DMS53 treated with DMSO at 0.1 percent for 48 hours (cell line): ENCODE measurements around the gene FEV.

Experiments used
- DNase-seq: peaks from one replicate; lab custom pipeline; 2025; ENCODE audit not compliant: unreplicated experiment; lab: John Stamatoyannopoulos, UW

The FEV gene

DNA sequence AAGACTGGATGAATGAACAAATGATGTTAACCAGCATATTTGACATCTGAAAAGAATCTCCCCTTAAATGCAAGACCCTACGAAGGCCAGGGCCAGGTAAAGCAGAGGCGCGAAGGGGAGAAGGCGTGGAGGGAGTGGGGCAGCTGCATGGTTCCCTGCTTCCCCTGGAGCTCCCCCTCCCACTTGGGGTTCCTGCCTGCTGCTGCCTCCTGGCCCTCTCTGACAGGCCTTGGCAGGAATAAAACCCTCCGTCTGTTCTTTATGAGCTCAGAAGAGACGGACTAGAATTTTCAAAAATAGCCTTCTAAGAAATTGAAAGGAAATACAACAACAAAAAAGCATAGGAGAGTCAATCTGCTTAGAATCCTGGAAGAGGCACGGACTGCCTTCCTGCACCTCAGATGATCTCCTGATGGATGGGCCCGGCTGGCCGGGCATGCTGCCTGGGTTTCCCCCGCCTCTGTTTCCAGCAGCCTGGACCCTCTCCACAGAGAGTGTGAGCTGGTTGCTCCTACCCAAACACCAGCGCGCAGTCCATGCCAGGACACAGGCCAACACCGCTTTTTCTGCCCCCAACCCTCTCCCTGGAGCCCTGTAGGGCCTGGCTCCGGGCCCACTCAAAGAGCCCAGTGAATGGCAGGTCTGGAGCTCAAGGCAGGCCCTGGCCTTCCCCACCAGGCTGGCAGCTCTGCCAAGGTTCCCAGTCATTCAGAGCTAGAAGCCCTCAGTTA, 32.4 kb upstream of the FEV start:
- DNase-seq = no peak

DNA sequence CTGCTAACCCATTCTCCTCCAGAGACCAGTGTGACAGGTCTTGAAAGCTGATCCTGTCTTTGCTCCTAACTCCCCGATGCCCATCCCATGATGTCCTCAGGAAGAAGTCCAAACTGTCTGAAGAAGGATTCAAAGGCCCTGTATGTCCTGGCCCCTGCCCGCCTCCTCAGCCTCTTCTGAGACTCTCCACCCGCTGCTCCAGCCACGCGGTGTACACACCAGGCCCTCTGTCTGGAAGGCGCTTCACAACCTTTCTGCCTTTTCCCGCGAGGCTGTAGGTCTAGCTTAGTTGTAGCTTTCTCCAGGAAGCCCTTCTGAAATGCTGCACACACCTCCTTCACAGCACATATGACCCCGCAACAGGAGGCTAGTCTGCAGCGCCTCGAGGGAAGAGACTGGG, 31.7 kb upstream of the FEV start:
- no peak for DNase-seq

DNA sequence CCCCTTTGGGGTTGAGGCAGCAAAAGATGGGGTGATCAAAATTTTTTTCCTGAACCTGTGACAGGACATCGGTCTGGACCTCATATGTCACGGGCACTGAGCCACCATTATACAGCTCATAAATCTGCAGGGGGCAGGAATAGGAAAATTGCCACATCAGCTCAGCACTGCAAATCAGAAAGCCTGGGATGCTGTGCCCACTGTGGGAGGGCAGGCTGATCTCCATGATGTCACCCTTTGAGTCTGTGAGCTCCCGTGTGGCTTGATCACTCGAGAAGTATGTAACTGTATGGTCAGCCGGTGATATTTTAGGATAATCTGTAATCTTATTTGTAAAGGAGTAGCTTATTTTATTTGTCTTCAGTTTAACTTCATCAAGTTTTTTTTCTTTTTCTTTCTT, 25.9 kb upstream of the FEV start:
- no peak for DNase-seq

DNA sequence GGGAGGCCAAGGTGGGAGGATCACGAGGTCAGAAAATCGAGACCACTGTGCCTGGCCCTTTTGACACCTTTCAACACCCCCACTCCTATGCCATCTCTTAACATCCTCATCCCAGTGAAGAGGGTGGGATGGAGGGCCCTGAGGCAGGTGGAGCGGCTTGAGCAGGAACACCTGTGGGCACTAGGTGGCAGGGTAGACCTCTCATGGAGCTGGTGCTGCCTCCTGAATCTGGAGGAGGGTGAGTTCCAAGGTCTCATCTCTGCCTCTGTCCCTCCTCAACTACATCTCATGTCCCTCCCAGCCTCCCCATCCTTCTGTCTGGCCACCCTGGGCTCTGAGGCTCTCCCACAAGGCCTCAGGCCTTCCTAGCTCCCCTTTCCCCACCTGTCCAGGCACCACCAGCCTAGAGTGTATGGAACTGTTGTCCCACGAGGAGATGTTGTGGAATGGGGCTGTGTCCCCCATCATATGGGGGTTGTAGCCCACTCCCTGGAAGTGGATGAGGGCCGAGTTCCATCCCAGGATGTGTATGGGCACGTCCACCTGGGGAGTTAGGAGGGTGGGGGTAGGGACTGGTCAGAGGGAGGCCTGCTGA, 25.3 kb upstream of the FEV start:
- DNase-seq = no peak

DNA sequence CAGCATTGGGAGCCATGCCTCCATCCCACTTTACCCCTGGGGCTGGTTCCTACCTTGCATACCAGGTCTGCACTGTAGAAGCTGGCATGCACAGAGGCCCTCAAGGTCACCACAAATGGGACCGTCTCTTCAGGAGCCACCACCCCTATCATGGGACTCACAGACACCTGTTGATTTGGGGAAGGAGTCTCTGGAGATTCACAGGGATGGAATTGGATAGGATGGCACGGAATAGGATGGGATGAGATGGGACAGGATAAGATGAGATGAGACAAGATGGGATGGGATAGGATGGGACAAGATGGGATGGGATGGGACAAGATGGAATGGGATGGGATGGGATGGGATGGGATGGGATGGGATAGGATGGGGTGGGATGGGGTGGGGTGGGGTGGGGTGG, 24.3 kb upstream of the FEV start:
- DNase-seq = no peak

DNA sequence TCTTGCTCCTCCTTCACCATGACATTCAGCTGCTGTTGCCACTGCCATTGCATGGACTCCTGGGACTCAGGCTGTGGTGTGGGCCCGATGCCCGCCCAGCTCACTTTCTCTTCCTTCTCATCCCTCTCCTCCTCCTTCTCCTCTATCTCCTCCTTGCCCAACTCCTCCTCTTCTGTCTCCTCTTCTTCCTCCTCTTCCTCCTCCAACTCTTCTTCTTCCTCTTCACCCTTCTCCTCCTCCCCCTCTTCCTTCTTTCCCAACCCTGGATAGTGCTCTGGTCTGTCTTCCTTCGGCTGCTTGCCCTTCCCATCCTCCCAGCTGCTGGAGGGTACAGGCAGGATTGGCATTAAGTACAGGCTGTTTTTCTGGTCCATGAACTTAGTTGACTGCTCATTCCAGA, 19.0 kb upstream of the FEV start:
- no peak for DNase-seq

DNA sequence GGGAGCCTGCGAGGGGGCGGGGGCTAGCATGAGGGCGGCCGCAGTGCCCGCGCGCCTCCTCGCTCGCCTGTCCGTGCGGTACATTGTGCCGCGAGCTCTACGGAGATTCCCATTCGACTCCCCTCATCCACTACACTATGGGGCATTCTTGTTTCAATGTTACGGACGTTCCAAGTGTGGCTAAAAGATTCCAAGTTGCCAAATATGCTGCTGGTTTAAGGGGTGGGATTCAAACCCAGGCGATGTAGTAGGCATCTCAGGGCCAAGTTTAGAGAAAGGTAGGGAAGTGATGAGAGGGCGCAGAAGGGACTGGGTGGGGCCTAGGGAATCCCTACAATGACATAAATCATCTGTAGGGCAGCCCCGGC, 18.3 kb upstream of the FEV start:
- DNase-seq = no peak

DNA sequence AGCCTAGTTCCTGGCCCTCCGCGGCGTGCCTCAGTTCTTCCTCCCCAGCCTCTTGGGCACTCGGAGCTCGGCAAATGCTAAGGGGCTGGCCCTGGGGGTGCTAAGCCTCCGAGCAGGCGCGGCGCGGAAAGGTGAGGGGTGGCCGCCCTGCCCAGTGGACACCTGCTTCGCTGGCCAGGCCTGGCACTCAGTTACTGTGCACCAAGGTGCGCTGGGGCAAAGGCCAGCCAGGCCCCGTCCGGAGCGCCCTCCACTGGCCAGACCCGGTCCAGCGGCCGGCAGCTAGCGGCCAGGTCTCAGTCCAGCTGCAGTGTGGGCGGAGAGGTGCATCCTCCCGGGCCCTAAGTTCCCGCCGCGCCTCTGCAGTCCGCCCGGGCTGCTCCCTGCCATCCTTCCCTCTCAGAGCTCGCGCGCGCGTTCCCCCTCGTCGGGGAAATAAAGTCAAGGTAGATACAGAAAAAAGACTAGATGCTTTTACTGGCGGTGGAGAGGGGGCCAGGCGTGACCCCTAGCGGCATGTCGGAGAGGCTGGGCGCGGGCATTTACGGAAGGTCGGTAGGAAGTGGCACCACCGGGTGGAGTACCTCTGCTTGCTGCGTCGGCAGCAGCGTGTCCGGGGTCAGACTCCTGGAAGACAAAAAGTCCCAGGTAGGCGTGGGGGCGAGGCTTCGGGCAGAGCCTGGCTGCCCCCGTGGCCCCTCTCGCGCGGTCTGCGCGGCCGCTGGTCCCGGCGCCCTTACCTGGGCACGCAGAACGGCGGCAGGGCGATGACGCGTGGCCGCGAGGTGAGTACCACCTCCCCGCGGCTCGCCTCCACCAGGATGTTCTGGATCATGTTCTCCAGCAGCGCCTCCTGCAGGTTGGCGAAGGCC, 17.6 kb upstream of the FEV start:
- peak; percentile 85 for DNase-seq

DNA sequence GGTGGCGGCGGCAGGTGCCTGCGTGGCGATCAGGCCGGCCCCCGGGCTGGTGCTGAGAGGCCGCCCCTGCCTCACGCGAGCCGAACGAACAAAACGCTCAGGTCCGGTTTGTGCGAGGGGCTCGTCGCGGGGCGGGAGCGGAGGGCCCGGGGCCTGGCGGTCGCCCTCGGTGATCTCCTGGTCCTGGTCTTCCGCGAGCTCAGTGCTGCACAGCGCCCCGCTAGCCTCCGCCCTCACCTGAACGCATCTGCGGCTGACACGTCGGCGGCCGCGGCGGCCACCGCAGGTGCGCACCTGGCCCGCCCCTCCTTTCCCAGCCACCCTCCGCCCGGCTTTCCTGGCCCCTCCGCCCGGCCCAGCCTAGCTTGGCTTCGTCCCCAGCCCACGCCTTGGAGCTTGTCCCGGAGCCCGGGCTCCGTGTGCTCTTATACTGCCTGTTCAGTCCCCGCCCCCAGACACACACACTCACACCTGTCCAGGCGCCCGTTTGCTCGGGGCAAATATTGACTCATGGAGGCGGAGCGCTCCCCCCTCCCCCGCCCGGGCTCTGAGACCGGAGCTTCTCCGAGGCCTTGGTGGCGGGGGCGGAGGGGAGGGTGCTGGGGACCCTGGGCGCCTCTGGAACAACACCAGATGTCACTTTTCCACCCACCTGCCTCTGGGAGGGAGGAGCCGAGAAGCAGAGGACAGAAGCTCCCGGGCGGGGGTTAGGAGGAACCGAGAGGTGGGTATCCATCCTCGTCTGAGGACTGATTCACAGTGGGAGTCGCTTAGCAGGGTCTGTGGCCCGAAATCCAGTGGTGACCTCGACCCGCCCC, 16.8 kb upstream of the FEV start:
- DNase-seq = peak; percentile 85

DNA sequence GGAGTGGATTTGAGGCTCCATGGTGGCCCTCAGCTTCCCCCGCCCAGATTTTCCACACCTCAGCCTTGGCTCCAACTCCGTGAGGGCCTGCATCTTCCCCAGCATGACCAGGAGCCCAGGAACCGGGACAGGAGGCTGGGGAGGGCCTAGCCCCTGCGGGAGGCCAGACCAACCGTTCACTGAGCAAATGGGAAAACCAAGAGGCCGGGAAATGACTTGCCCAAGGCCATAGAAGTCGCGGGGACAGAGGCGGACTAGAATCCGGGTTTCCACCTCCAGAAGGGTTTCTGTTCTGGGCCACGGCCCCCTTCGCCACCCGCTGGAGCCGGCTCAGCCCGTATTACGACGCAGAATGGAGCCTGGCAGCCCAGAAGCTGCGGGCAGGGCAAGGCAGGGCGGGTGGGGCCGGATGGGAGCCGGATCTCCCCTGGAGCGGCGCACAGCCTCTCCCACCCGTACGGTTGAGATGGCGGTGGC, 16.2 kb upstream of the FEV start:
- no peak for DNase-seq

DNA sequence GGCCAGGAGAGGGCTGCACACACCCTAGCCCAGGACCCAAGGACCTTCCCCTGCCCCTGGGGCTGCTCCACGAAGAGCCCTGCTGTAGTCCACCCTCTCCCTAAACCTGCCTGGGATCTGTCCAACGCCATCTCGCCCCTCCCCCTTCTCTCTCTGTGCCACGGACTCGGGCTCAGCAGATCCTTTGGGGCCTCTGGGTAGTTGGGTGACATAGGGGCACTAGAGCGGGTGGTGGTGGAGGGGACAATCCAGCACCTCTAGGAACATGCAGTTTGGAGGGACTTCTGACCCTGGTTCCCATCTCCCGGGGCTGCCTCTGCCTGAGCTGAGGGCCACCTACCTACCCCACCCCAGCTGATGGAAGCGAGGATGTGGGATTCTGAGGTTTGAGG, 15.6 kb upstream of the FEV start:
- peak; percentile 58 for DNase-seq

DNA sequence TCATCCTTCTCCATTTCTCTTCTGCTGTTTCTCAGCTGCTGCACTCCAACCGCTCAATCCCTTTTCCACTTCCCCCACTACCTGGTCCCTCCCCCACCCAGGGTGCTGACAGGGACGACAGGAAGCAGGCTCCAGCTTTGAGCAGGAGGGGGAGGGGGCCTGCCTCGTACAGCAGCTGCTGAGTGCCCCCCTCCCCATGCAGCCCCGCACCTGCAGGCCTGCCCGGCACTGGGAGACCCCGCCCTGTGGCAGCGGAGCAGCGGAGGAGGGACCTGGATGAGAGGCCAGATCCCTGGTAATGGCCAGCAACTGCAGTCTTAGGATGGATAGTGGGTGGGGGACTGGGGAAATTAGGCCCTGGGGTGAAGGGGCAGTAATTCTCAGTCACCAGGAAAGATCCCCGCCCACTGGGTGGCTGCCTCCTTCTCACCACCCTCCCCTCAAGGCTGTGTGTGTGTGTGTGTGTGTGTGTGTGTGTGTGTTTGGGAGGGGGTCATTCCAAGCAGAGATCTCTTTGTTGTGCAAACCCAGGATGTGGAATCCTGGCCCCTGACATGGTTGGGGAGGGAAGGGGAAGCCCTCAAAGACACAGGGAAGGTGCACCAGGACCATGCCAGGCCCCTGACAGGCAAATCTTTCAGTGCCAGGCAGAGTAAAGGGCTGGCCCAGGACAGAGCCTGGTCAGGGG, 15.0 kb upstream of the FEV start:
- DNase-seq = peak; percentile 86

DNA sequence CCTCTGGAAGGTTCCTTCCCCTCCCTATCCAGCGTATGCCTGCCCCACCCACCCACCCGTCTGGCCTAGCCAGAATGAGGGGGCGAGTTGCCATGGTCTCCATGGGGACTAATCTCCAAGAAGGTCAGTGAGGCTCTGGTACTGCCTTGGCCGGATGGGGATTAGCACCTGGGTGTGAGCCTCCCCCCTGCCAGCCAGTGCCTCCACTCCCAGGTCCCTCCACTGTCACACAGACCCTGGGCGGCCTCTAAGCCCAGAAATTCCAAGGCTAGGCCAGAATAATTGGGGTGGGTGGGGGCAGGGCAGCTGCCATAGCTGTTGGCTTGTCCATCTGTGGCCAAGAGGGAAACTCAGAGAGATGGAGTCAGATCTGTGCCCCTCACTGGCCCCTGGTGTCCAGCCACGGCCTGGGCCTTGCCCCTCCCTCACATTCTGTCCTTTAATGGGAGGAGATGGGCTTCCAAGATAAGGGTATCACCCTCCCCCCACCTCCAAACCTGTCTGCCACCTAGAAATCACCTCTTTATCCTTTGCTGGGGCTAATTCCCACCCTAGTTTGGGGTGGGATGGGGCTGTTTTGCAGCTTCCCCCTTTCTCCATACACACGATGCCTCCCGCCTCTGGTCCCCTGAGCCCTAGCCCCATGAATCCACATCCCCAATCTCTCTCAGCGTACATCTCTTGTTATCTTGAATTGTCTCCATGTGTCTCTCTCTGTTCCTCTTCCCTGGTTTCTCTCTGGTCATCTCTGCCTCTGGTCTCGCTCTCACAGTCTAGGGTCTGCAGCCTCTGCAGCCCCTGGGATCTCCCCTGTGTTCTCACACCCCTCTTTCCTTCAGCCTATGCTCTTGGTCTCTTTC, 14.3 kb upstream of the FEV start:
- DNase-seq = no peak

DNA sequence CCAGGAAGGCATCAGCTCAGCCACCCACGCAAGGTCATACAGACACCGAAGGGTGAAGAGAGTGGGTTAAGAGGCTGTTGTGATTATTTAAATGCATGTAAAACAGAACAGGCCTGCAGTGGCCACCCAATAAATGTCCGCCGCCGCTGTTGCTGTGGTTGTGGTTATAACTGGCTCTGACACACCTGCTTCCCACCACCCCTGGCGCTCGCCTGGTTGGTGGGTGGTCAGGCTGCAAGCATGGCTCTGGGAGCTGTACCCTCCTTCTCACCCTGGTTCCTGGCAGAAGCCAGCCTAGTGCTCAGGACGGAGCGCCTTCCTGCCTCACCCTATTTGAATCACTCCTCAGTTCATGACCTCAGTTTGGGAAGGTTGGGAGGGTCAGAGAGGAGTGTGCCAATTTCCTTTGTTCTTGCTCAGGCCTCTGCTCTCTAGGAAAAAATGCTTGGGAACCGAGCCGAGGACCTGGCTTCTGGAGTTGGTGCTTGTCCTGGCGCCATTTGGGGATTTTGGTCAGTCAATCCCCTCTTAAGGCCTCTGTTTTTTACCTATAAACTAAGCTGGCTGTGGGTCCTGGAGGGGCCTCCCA, 13.5 kb upstream of the FEV start:
- DNase-seq = peak; percentile 27

DNA sequence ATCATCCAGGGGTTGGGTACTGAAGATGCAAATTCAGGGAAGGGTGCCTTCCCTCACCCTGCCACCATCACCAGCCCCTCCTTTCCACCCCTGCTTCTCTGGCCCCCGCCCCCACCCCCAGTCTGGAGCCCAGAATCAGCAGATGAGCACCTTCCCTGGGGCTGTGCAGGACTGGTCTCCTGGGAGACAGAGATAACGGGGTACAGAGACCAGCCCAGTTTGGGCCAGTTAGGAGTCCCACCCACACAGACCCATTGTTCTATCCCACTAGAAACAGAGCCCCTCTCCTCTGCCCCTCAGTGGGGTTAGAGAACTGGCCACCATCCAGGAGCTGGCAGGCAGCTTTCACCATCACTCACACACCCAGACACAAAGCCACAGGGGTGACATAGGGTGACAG, 12.7 kb upstream of the FEV start:
- no peak for DNase-seq

DNA sequence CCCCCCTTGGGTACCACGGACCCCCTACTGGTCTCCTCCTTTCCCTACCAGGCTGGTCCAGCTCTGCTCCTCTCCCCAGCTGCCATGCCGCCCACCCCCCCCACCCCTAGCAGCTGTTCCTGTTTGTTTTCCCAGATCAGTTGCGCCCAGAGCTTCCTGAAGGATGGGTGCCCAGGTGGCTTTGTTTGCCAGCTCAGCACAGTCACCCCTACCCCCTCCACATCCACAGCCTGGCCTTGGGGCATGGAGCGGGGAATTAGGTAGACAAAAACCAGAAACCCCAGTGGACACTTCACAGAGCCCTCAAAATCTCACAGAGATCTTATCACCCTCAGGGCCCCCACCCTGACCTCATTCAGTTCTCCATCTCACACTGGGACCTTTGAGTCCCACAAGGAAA, 12.0 kb upstream of the FEV start:
- DNase-seq = peak; percentile 66

DNA sequence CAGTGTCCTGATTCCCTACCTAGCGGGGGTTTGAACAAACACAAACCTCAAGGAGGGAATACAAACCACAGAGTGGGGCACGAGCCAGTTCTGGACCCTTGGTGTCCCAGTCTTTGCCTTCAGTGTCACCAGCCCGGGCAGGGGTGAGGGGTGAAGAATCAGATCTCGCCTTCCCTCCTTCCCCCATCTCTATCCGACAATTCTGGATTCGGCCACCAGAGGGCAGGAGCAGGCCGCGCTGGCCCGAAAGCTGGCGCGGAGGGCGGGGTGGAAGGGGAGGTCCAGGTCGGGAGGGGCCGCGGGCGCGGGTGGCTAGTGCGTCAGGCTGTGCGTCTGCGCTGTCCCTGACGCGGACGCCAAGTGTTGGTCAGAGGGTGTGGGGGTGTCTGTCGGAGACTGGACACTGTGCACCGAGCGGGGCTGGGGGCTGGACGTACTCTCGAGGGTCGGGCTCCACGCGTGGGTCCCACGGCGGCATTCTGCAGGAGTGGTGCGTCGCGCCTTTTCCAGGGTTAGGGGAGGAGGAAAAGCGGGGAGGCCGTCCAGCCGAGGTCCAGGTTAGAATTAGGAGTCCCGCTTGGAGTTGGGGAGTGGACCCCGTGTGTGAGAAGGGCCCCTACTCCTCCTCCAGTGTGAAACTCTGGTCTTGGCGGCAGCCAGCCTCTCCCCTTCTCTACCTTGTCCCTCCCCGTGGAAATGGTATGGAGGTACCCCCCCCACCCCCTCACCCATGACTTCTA, 11.2 kb upstream of the FEV start:
- peak; percentile 70 for DNase-seq

DNA sequence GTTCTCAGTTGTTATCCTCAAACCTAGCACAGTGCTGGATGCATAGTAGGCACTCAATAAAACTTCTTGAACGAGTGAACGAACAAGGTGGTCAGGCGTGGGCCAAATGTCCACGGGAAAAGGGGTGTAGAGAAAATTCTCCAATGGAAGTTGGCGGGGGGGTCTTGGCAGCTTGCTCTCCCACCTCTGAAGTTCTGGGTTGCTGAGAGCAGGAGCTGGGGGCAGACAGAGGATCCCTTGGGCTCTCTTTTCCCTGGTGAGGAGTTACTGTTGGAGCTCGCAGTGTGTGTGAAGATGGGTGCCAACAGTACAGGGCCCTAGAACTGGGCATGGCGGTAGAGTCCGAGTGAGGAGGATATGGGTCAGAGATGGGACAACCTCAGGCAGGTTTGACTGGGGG, 10.6 kb upstream of the FEV start:
- no peak for DNase-seq
